Left lung (tissue), 10 donors: ENCODE measurements around the gene HYDIN. TPM values are rescaled to one million over a fixed set of nuclear protein-coding genes. Genes with fewer than 3 reads are reported as not detected.

Experiments
- ATAC-seq: fragments of 200-7000 bp; cut with Tn5 transposase; one replicate; pipeline ENCODE4 v1.9.1; 2020; ENCODE audit warnings: moderate library complexity
- DNase-seq, 4 donors: peaks; one replicate each; pipeline ENCODE4 v3.0.0-alpha.2; 2013 to 2020
- H3K27ac ChIP-seq, 2 donors: fragments of 200-600 bp; sonication (generic) in 1 of 2; one replicate each; pipeline versions ENCODE4 v1.5.0 to v1.8.0; 2020 to 2021
- H3K27me3 ChIP-seq, 2 donors: fragments of 200-600 bp; sonication (generic) in 1 of 2; one replicate each; pipeline versions ENCODE4 v1.5.0 to v1.8.0; 2020 to 2021
- H3K36me3 ChIP-seq, 2 donors: fragments of 200-600 bp; sonication (generic) in 1 of 2; one replicate each; pipeline versions ENCODE4 v1.5.0 to v1.8.0; 2020 to 2021
- H3K4me1 ChIP-seq, 2 donors: fragments of 200-600 bp; one replicate each; pipeline ENCODE4 v1.8.0; 2021
- H3K4me3 ChIP-seq, 2 donors: fragments of 200-600 bp; sonication (generic) in 1 of 2; one replicate each; pipeline versions ENCODE4 v1.5.0 to v1.8.0; 2020 to 2021; ENCODE audit warnings: mild to moderate bottlenecking in 1 of 2
- H3K9me3 ChIP-seq, 2 donors: fragments of 200-600 bp; sonication (generic) in 1 of 2; one replicate each; pipeline versions ENCODE4 v1.5.0 to v1.8.0; 2020 to 2021
- CTCF ChIP-seq, 2 donors: fragments of 200-600 bp; sonication (generic) in 1 of 2; IDR thresholded peaks; one replicate each; pipeline versions ENCODE4 v1.5.0 to v1.8.0; 2021; ENCODE audit warnings: antibody characterized with exemption in 2 of 2
- intact Hi-C, 2 donors: fragments of 100-400 bp; cut with DNase I; formaldehyde crosslinking; loops; one replicate each; pipeline versions ENCODE4 v1.11.2 to v1.14.2; 2022
- polyA plus RNA-seq, 6 donors: library from polyadenylated mRNA; unstranded; fragments of 120-200 nt; gene quantifications; one replicate each; pipeline ENCODE4 v1.2.1, GENCODE V29; 2013; ENCODE audit not compliant: insufficient read length in 6 of 6
- total RNA-seq, 2 donors: library from RNA; stranded (reverse); fragmentation: NEBNext Ultra II Directional; extraction: Animal tissue kit (Norgen Biotek cat#: 25700); gene quantifications; one replicate each; pipeline ENCODE4 v1.2.1, GENCODE V29; 2021
- donor health status: DM: no; HTN: yes; CAD: no.
- donor health status: DM: no; HTN: no; CAD: no.

The HYDIN gene
- total and polyA plus RNA-seq, 8 donors = 3.3 to 16.8 (median 12.4) TPM

- Histone ChIP-seq H3K9me3 (no peaks in the 10 kb centered on the region), H3K4me1 (no peaks in the 10 kb centered on the region), H3K27me3 (no peaks in the 10 kb centered on the region), H3K4me3 (no peak overlapping the region), H3K36me3 (no peaks in the 10 kb centered on the region), H3K27ac (no peak overlapping the region)
- ATAC-seq (no peak), DNase-seq (no peak)
- intact Hi-C loops = no loop called here
- TF ChIP-seq CTCF (IDR thresholded peaks at IDR 0.05) = no peak
Measured at GRCh38 chr16:71216714-71217113, 13.8 kb downstream of the HYDIN start.

- ATAC-seq = no peak
- Histone ChIP-seq H3K9me3 (no peaks in the 10 kb centered on the region), H3K36me3 (no peaks in the 10 kb centered on the region), H3K27me3 (no peaks in the 10 kb centered on the region), H3K4me3 (no peak overlapping the region), H3K4me1 (no peaks in the 10 kb centered on the region), H3K27ac (no peak overlapping the region)
- TF ChIP-seq CTCF (IDR thresholded peaks at IDR 0.05) = no peak
- intact Hi-C loops = no loop called here
- no peak for DNase-seq
Measured at GRCh38 chr16:71214746-71215381, 15.7 kb downstream of the HYDIN start.

- H3K4me1 ChIP-seq = no peaks in the 10 kb centered on the region
- ATAC-seq (no peak), DNase-seq (no peak)
- intact Hi-C loops = no loop called here
- H3K36me3 ChIP-seq = no peaks in the 10 kb centered on the region
- no peak overlapping the region for H3K27ac ChIP-seq
- H3K27me3 ChIP-seq = no peaks in the 10 kb centered on the region
- peaks cover 0 to 23% of the 10 kb centered on the region in 2 donors for H3K9me3 ChIP-seq
- no peak for TF ChIP-seq CTCF (IDR thresholded peaks at IDR 0.05)
- no peak overlapping the region for H3K4me3 ChIP-seq
Measured at GRCh38 chr16:71205482-71206131, 24.9 kb downstream of the HYDIN start.

- H3K9me3 ChIP-seq = peaks cover 0 to 34% of the 10 kb centered on the region in 2 donors
- intact Hi-C loops = no loop called here
- no peaks in the 10 kb centered on the region for H3K36me3 ChIP-seq
- DNase-seq (no peak), ATAC-seq (no peak)
- TF ChIP-seq CTCF (IDR thresholded peaks at IDR 0.05) = no peak
- no peak overlapping the region for H3K27ac ChIP-seq
- no peak overlapping the region for H3K4me3 ChIP-seq
- no peaks in the 10 kb centered on the region for H3K27me3 ChIP-seq
- no peaks in the 10 kb centered on the region for H3K4me1 ChIP-seq
Measured at GRCh38 chr16:71203631-71204030, 26.9 kb downstream of the HYDIN start.

- no peak overlapping the region for H3K27ac ChIP-seq
- H3K4me1 ChIP-seq = no peaks in the 10 kb centered on the region
- no peaks in the 10 kb centered on the region for H3K36me3 ChIP-seq
- ATAC-seq (no peak), DNase-seq (no peak)
- H3K4me3 ChIP-seq = no peak overlapping the region
- intact Hi-C loops = no loop called here
- H3K9me3 ChIP-seq = peaks cover 0 to 21% of the 10 kb centered on the region in 2 donors
- TF ChIP-seq CTCF (IDR thresholded peaks at IDR 0.05) = no peak
- H3K27me3 ChIP-seq = no peaks in the 10 kb centered on the region
Measured at GRCh38 chr16:71201556-71201955, 29.0 kb downstream of the HYDIN start.
